Natural killer cell treated with Interleukin-12 subunit alpha and Interleukin-12 subunit beta and Interleukin-15 and Interleukin-18, amount 100 ng/mL, for 72 hours (primary cell): Measurements from ENCODE around the gene RSPO3. TPM values are rescaled to one million over a fixed set of nuclear protein-coding genes. Genes with fewer than 3 reads are reported as not detected.
A peak's percentile ranks its signal among the peaks of the same experiment; 100 is the strongest.
"Not testable (repeated sequence)": the region's sequence is repeated elsewhere in the genome, so short reads cannot be mapped to it uniquely, and the experiment has no call there.

Experiments used
- ATAC-seq, 2 donors: fragments of 150-1000 bp; cut with Tn5 transposase in 1 of 2; sonication (Bioruptor Pico), chemical (Tn5 transposase) in 1 of 2; 2 replicates each; pipeline ENCODE4 v1.10.0; 2021
- DNase-seq: peaks from one replicate; pipeline ENCODE4 v3.0.0; 2022; ENCODE audit warnings: low spot score
- H3K27ac Mint-ChIP-seq, 2 donors: 1 replicate in 1 of 2; 2 replicates in 1 of 2; pipeline ENCODE4 v1.8.0; 2022; ENCODE audit warnings: mixed read lengths in 2 of 2, mild to moderate bottlenecking in 1 of 2, moderate library complexity in 1 of 2
- H3K27me3 Mint-ChIP-seq, 2 donors: 1 replicate in 1 of 2; 2 replicates in 1 of 2; pipeline ENCODE4 v1.8.0; 2022; ENCODE audit warnings: mixed read lengths in 2 of 2
- H3K36me3 Mint-ChIP-seq: one replicate; pipeline ENCODE4 v1.8.0; 2022; ENCODE audit warnings: mixed read lengths
- H3K4me1 Mint-ChIP-seq, 2 donors: 1 replicate in 1 of 2; 2 replicates in 1 of 2; pipeline ENCODE4 v1.8.0; 2022; ENCODE audit warnings: low read depth in 2 of 2, mixed read lengths in 2 of 2, mild to moderate bottlenecking in 1 of 2
- H3K4me3 Mint-ChIP-seq: one replicate; pipeline ENCODE4 v1.8.0; 2022; ENCODE audit warnings: mixed read lengths
- H3K9me3 Mint-ChIP-seq: 2 replicates; pipeline ENCODE4 v1.8.0; 2022; ENCODE audit warnings: mixed read lengths
- total RNA-seq, 2 donors: library from RNA; stranded (reverse); gene quantifications; one replicate each; pipeline ENCODE4 v1.2.3, GENCODE V29; 2022

RSPO3 gene
- total RNA-seq, 2 donors from 2014 or later, result not detected

DNA sequence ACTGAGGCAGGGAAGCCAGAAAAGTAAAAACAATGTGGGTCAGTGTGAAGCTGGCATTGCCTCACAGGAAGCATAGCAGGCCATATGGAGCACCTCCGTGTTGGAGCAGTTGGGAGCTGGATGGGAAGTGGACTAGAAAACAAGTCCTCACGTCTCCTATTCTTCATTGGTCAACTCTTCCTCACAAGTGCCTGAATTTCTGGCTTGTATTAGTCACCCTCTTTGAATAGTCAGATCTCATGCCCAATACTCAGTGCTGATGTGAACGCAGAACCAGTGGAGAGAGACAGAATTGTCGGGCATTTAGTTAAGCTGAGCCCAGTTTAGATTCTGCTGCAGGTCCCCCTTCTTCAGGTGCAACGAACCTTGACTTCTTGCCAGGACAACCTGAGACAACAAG is 22.3 kb upstream of the RSPO3 start:
- Mint-ChIP-seq H3K27me3 (no peaks in the 10 kb centered on the region), H3K4me3 (no peak overlapping the region), H3K9me3 (no peaks in the 10 kb centered on the region), H3K36me3 (no peaks in the 10 kb centered on the region), H3K4me1 (no peaks in the 10 kb centered on the region), H3K27ac (no peak overlapping the region)
- no peak for DNase-seq
- ATAC-seq, result no peak

DNA sequence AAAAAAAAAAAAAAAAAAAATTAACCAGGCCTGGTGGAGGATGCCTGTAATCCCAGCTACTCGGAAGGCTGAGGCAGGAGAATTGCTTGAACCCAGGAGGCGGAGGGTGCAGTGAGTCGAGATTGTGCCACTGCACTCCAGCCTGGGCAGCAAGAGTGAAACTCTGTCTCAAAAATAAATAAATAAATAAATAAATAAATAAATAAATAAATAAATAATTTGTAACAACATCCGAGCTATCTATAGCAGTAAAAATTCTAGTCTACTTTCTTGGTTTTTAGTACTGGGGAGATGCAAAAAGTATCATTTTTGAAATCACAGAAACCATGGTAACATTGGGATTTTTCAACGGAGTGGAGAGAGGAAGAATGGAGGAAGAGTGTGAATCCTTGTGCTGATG is 21.0 kb upstream of the RSPO3 start:
- H3K27me3 Mint-ChIP-seq, H3K4me3 Mint-ChIP-seq, H3K36me3 Mint-ChIP-seq, H3K9me3 Mint-ChIP-seq, DNase-seq, ATAC-seq, H3K27ac Mint-ChIP-seq, H3K4me1 Mint-ChIP-seq: not testable (repeated sequence)

DNA sequence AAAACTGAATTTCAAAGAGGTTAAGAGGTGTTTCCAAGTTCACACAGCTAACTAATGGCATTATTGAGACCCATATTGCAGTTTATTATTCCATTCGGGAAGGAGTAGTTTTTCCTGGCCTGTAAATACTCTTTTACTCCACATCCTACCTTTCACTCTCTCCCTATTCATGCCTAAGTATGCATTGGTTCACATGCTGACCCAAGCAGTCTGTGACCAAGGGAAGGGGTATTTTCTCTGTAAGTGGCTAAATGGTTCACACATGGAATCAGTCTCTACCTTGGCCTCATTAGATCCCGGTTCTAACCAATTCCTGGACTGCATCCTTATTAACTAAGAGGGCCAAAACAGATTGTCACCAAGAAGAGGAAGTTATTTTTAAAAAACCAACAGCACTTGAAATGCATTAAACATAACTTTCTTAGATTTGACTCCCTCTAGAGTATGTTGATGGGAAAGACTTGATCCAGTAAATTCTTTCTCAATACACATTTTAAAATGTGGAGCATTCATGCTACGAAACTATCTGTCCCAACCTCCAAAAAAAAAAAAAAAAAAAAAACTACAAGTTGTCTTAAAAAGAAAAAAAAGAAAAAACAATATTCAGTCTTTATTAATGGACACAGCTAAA is 17.8 kb upstream of the RSPO3 start:
- Mint-ChIP-seq H3K27me3 (no peaks in the 10 kb centered on the region), H3K4me3 (no peak overlapping the region), H3K27ac (no peak overlapping the region), H3K9me3 (no peaks in the 10 kb centered on the region), H3K36me3 (no peaks in the 10 kb centered on the region), H3K4me1 (no peaks in the 10 kb centered on the region)
- DNase-seq, result no peak
- no peak for ATAC-seq

DNA sequence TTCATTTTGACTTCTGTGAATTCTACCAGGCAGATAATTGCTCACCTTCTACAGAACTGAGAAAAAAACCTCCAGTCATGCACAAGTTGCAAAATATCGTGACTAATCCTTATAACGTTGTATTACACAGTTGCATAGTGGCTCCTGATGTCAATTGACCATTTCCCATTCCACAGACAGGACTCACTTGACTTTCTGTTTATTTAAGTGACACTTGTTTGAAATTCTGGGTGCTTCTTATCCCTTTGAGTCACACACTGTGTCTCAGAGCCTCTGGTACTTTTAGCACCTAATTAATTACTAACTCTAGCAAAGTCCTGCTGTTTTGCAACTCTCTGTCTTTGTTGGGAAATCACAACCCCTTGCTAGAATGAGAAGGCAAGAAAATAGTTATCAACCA is 16.2 kb upstream of the RSPO3 start:
- no peak for DNase-seq
- Mint-ChIP-seq H3K27ac (no peak overlapping the region), H3K27me3 (no peaks in the 10 kb centered on the region), H3K9me3 (no peaks in the 10 kb centered on the region), H3K4me3 (no peak overlapping the region), H3K4me1 (no peaks in the 10 kb centered on the region), H3K36me3 (no peaks in the 10 kb centered on the region)
- ATAC-seq, result no peak

GRCh38 chr6:127102859-127103258 is 15.6 kb upstream of the RSPO3 start:
- Mint-ChIP-seq H3K27ac (no peak overlapping the region), H3K27me3 (no peaks in the 10 kb centered on the region), H3K4me1 (no peaks in the 10 kb centered on the region), H3K4me3 (no peak overlapping the region), H3K9me3 (no peaks in the 10 kb centered on the region), H3K36me3 (no peaks in the 10 kb centered on the region)
- DNase-seq (no peak), ATAC-seq (no peak)

DNA sequence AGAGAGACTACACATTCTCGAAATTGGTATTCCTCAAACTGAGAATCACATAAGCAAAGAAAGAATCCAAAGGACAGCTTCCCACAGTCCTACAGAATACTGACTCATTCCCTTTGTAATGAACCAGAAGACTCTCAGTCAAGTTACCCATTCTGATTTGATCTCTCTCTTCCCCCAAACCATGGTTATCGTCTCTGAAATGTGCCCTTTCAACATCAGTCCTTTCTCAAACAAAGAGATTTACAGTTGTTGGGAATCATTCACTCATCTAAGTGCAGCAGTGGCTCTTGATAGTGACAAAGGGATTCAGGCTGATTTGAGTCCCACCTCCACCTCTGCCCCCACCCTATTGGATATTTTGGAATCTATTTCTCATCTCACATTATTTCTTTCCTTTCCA is 15.0 kb upstream of the RSPO3 start:
- no peak overlapping the region for H3K4me3 Mint-ChIP-seq
- no peaks in the 10 kb centered on the region for H3K9me3 Mint-ChIP-seq
- no peaks in the 10 kb centered on the region for H3K4me1 Mint-ChIP-seq
- H3K36me3 Mint-ChIP-seq, result no peaks in the 10 kb centered on the region
- no peak for DNase-seq
- no peak overlapping the region for H3K27ac Mint-ChIP-seq
- H3K27me3 Mint-ChIP-seq, result no peaks in the 10 kb centered on the region
- no peak for ATAC-seq

DNA sequence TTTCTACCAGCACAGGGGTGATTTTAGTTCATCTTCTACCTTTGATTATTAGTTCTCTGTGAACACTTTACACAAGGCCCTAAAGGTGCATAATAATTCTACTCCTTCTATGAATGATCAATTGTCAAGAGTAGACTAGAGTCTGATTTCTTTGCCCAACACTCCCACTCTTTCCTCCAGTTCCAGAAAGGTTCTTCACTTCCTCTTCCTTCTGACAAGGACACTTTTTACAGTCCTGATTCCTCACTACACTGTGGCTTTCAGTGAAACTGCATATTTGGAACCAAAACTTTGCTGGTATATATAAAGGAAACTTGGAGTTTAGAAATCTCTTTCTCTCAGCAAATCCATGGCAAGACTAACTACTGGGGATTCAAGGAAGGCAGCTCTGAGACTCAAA is 10.6 kb upstream of the RSPO3 start:
- Mint-ChIP-seq H3K9me3 (no peaks in the 10 kb centered on the region), H3K27me3 (peaks cover 3 to 7% of the 10 kb centered on the region in 2 donors), H3K27ac (no peak overlapping the region), H3K36me3 (no peaks in the 10 kb centered on the region), H3K4me3 (no peak overlapping the region), H3K4me1 (no peaks in the 10 kb centered on the region)
- DNase-seq (no peak), ATAC-seq (no peak)

DNA sequence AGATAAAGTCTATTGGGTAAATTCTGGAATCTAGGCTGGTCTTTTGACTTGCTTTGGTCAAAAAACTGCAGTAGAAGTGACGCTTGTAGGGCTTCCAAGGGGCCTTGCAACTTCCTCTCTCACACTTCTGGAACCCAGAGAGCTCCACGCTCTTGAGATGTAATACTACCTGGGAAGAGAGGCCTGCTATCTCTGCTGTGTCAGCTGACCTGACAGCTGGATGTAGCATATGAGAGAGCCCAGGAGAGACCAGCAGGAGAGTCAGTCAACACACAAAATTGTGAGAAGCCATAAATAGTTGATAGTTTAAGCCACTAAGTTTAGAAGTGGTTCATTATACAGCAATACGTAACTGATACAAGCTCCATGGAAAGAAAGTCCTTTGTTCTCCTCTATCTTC is 7.8 kb upstream of the RSPO3 start:
- Mint-ChIP-seq H3K27ac (no peak overlapping the region), H3K4me3 (no peak overlapping the region), H3K9me3 (no peaks in the 10 kb centered on the region), H3K4me1 (no peaks in the 10 kb centered on the region), H3K36me3 (no peaks in the 10 kb centered on the region), H3K27me3 (peaks cover 6 to 15% of the 10 kb centered on the region in 2 donors)
- no peak for ATAC-seq
- no peak for DNase-seq

- H3K27ac Mint-ChIP-seq, result no peak overlapping the region
- peaks cover 13 to 24% of the 10 kb centered on the region in 2 donors for H3K27me3 Mint-ChIP-seq
- no peak for ATAC-seq
- H3K36me3 Mint-ChIP-seq, result no peaks in the 10 kb centered on the region
- DNase-seq, result no peak
- no peak overlapping the region for H3K4me3 Mint-ChIP-seq
- H3K9me3 Mint-ChIP-seq, result no peaks in the 10 kb centered on the region
- H3K4me1 Mint-ChIP-seq, result no peaks in the 10 kb centered on the region
Measured at GRCh38 chr6:127111526-127111925, 6.9 kb upstream of the RSPO3 start.

DNA sequence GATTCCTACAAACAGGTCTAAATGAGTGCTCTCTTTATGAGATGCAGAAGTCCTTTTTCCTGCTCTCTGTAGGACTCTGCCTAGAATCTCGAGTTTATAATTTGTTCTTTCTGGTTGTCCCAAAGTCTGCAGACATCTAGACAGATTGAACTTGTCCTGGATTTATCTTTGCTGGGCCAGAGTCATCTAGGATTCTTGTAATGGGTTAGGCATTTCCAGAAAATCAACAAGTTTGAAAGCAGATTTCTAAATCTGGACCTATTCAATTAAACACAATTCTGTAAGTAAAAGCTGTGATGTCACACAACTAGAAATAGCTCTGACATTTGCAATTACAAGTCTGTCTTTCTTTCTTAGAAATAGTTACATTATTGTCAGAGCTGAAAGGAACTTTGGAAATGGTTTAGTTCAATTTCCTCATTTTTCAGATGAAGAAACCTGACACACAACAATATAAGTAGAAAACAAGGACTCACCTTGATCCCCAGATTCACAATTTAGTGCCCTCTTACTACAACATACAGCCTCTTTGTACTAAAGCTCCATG is 4.2 kb upstream of the RSPO3 start:
- Mint-ChIP-seq H3K36me3 (no peaks in the 10 kb centered on the region), H3K27me3 (peaks cover 27 to 40% of the 10 kb centered on the region in 2 donors)

GRCh38 chr6:127115084-127115655 is 3.3 kb upstream of the RSPO3 start:
- no peak for ATAC-seq
- Mint-ChIP-seq H3K27ac (no peak overlapping the region), H3K4me3 (no peak overlapping the region), H3K27me3 (peaks cover 29 to 40% of the 10 kb centered on the region in 2 donors), H3K36me3 (no peaks in the 10 kb centered on the region), H3K9me3 (no peaks in the 10 kb centered on the region), H3K4me1 (peaks cover 0 to 5% of the 10 kb centered on the region in 2 donors)
- no peak for DNase-seq

More for the DNA sequence above, 4.2 kb upstream of the RSPO3 start:
- H3K4me3 Mint-ChIP-seq, result no peak overlapping the region
- ATAC-seq, result no peak
- no peak overlapping the region for H3K27ac Mint-ChIP-seq
- no peaks in the 10 kb centered on the region for H3K9me3 Mint-ChIP-seq
- peaks cover 0 to 5% of the 10 kb centered on the region in 2 donors for H3K4me1 Mint-ChIP-seq
- no peak for DNase-seq

DNA sequence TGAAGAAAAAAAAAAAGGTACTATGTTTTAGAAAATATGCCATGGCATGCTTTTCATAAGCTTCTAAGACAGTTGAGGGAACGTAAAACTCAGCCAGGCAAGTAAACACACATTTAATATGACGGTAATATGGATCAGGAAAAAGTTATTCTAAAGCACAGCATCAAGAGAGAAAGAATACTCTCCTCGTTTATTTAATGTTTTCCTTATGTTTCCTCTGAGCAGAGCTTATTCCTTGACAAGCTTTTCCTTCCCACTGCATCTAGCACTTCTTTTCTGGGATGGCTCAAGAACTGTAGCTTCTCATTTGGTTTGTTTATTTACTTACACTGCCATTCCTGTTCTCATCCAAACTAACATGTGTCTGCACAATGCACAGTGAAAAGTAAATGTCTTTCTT is 2.7 kb upstream of the RSPO3 start:
- DNase-seq, result no peak
- Mint-ChIP-seq H3K4me3 (no peak overlapping the region), H3K27ac (no peak overlapping the region), H3K9me3 (no peaks in the 10 kb centered on the region), H3K36me3 (no peaks in the 10 kb centered on the region), H3K27me3 (peaks cover 30 to 40% of the 10 kb centered on the region in 2 donors), H3K4me1 (peaks cover 0 to 5% of the 10 kb centered on the region in 2 donors)
- no peak for ATAC-seq

GRCh38 chr6:127117979-127118297 is 533 bp upstream of the RSPO3 start:
- H3K36me3 Mint-ChIP-seq, result no peaks in the 10 kb centered on the region
- ATAC-seq (no peak), DNase-seq (no peak)
- no peaks in the 10 kb centered on the region for H3K9me3 Mint-ChIP-seq
- no peak overlapping the region for H3K4me3 Mint-ChIP-seq
- H3K4me1 Mint-ChIP-seq, result peaks cover 0 to 5% of the 10 kb centered on the region in 2 donors
- peaks cover 40 to 62% of the 10 kb centered on the region in 2 donors for H3K27me3 Mint-ChIP-seq
- H3K27ac Mint-ChIP-seq, result no peak overlapping the region

- Mint-ChIP-seq H3K4me3 (peak overlapping the region; percentile 20), H3K9me3 (no peaks in the 10 kb centered on the region), H3K36me3 (no peaks in the 10 kb centered on the region), H3K27ac (no peak overlapping the region), H3K27me3 (peaks cover 46 to 76% of the 10 kb centered on the region in 2 donors), H3K4me1 (peaks cover 0 to 5% of the 10 kb centered on the region in 2 donors)
- ATAC-seq (peak in 1 of 2 donors; percentile 50), DNase-seq (no peak)
Measured at GRCh38 chr6:127119102-127120022, 891 bp downstream of the RSPO3 start.
